Neural cell (in vitro differentiated cells): Measurements from ENCODE around the gene MS4A15. TPM values are rescaled to one million over a fixed set of nuclear protein-coding genes. Genes with fewer than 3 reads are reported as not detected.

Experiments
- H2AFZ ChIP-seq: fragments of 200-600, 300-800 bp; sonication (generic), shearing (Covaris generic); 2 replicates; pipeline ENCODE4 v1.6.0; 2014; ENCODE audit warnings: low read depth, mild to moderate bottlenecking, antibody characterized with exemption, low read length, moderate library complexity
- H3F3A ChIP-seq: fragments of 200-600 bp; shearing (Covaris generic); 2 replicates; pipeline ENCODE4 v1.6.1; 2016; ENCODE audit warnings: mild to moderate bottlenecking, moderate library complexity, mixed read lengths, antibody characterized with exemption, low read length; ENCODE audit not compliant: insufficient read depth, poor library complexity, severe bottlenecking
- H3K27ac ChIP-seq: fragments of 200-600, 300-800 bp; sonication (generic), shearing (Covaris generic); 2 replicates; pipeline ENCODE4 v1.5.1; 2014; ENCODE audit warnings: mild to moderate bottlenecking, low read length, moderate library complexity
- H3K27me3 ChIP-seq: fragments of 300-800, 200-600 bp; sonication (generic), shearing (Covaris generic); 2 replicates; pipeline ENCODE4 v1.6.0; 2014; ENCODE audit warnings: mild to moderate bottlenecking, low read depth, low read length, moderate library complexity; ENCODE audit not compliant: insufficient read depth
- H3K36me3 ChIP-seq: fragments of 300-800, 200-600 bp; sonication (generic), shearing (Covaris generic); 2 replicates; pipeline ENCODE4 v1.5.1; 2014; ENCODE audit warnings: mild to moderate bottlenecking, antibody characterized with exemption, low read length, moderate library complexity; ENCODE audit not compliant: insufficient read depth
- H3K4me2 ChIP-seq: fragments of 300-800, 200-600 bp; sonication (generic), shearing (Covaris generic); 2 replicates; pipeline ENCODE4 v1.6.0; 2014; ENCODE audit warnings: mild to moderate bottlenecking, low read length
- H3K4me3 ChIP-seq: fragments of 300-800, 200-600 bp; sonication (generic), shearing (Covaris generic); 2 replicates; pipeline ENCODE4 v1.5.1; 2014; ENCODE audit warnings: mild to moderate bottlenecking, low read length, moderate library complexity
- H3K79me2 ChIP-seq: fragments of 200-600 bp; shearing (Covaris generic); replicated peaks from 2 replicates; pipeline ENCODE4 v1.6.0; 2014; ENCODE audit warnings: mild to moderate bottlenecking, low read length, moderate library complexity; ENCODE audit not compliant: insufficient read depth
- H3K9ac ChIP-seq: fragments of 300-800, 200-600 bp; sonication (generic), shearing (Covaris generic); 2 replicates; pipeline ENCODE4 v1.6.1; 2016; ENCODE audit warnings: mild to moderate bottlenecking, low read length, mixed read lengths
- H3K9me2 ChIP-seq: fragments of 200-600 bp; shearing (Covaris generic); 2 replicates; pipeline ENCODE4 v1.6.1; 2016; ENCODE audit warnings: mild to moderate bottlenecking, low read length, mixed read lengths; ENCODE audit not compliant: insufficient read depth
- H3K9me3 ChIP-seq: fragments of 200-600, 300-800 bp; sonication (generic), shearing (Covaris generic); 2 replicates; pipeline ENCODE4 v1.6.1; 2016; ENCODE audit warnings: mild to moderate bottlenecking, mixed run types, low read length, moderate library complexity, mixed read lengths
- H4K20me1 ChIP-seq: fragments of 200-600 bp; shearing (Covaris generic); 2 replicates; pipeline ENCODE4 v1.6.1; 2016; ENCODE audit warnings: mild to moderate bottlenecking, mixed run types; ENCODE audit not compliant: insufficient read depth
- CTCF ChIP-seq: fragments of 450-650 bp; IDR thresholded peaks from 2 replicates; pipeline ENCODE4 v1.5.1; 2014; ENCODE audit warnings: antibody characterized with exemption, mild to moderate bottlenecking, moderate library complexity; ENCODE audit not compliant: poor library complexity, severe bottlenecking
- EP300 ChIP-seq: fragments of 450-650 bp; conservative IDR thresholded peaks from 2 replicates; pipeline ENCODE4 v1.6.1; 2014; ENCODE audit warnings: antibody characterized with exemption, mild to moderate bottlenecking, moderate library complexity; ENCODE audit not compliant: poor library complexity, severe bottlenecking
- EZH2 ChIP-seq: fragments of 200-600, 300-800 bp; shearing (Covaris generic), sonication (generic); IDR thresholded peaks from 2 replicates; pipeline ENCODE4 v1.6.1; 2014; ENCODE audit warnings: antibody characterized with exemption, low read length, borderline replicate concordance, mild to moderate bottlenecking; ENCODE audit not compliant: insufficient read depth, poor library complexity, severe bottlenecking
- MXI1 ChIP-seq: fragments of 450-650 bp; conservative IDR thresholded peaks from 2 replicates; pipeline ENCODE4 v1.6.1; 2014; ENCODE audit warnings: antibody characterized with exemption, mild to moderate bottlenecking; ENCODE audit not compliant: poor library complexity, severe bottlenecking
- POLR2AphosphoS5 ChIP-seq: IDR thresholded peaks from 2 replicates; pipeline ENCODE4 v1.6.1; 2012
- RAD21 ChIP-seq: fragments of 450-650 bp; conservative IDR thresholded peaks from 2 replicates; pipeline ENCODE4 v1.6.1; 2014; ENCODE audit warnings: antibody characterized with exemption, mild to moderate bottlenecking, moderate library complexity
- REST ChIP-seq: IDR thresholded peaks from 2 replicates; pipeline ENCODE4 v1.6.1; 2012; ENCODE audit warnings: borderline replicate concordance
- SMC3 ChIP-seq: fragments of 450-650 bp; conservative IDR thresholded peaks from 2 replicates; pipeline ENCODE4 v1.6.1; 2014; ENCODE audit warnings: antibody characterized with exemption, mild to moderate bottlenecking, moderate library complexity; ENCODE audit not compliant: poor library complexity
- TAF1 ChIP-seq: IDR thresholded peaks from 2 replicates; pipeline ENCODE4 v1.6.1; 2012; ENCODE audit warnings: low read depth
- polyA plus RNA-seq: library from polyadenylated mRNA; depleted of rRNA; stranded (reverse); fragments of >200 nt; gene quantifications from 2 replicates; pipeline ENCODE4 v1.2.3, GENCODE V29; 2014

MS4A15 gene
- polyA plus RNA-seq, 1 donor from 2014 or later: not detected

GRCh38 chr11:60810151-60810550 is 53.5 kb downstream of the MS4A15 start:
- no peaks in the 10 kb centered on the region for H3K9me2 ChIP-seq
- no peak overlapping the region for H3K4me3 ChIP-seq
- H4K20me1 ChIP-seq: no peaks in the 10 kb centered on the region
- H3K27ac ChIP-seq: no peak overlapping the region
- no peak overlapping the region for H2AFZ ChIP-seq
- no peaks in the 10 kb centered on the region for H3F3A ChIP-seq
- H3K9ac ChIP-seq: no peak overlapping the region
- H3K4me2 ChIP-seq: no peak overlapping the region
- TF ChIP-seq POLR2AphosphoS5: no peak
- H3K79me2 ChIP-seq: no peaks in the 10 kb centered on the region
- no peaks in the 10 kb centered on the region for H3K27me3 ChIP-seq
- H3K36me3 ChIP-seq: no peaks in the 10 kb centered on the region
- no peaks in the 10 kb centered on the region for H3K9me3 ChIP-seq

- H3F3A ChIP-seq: no peaks in the 10 kb centered on the region
- no peak for TF ChIP-seq MXI1
- no peak for TF ChIP-seq CTCF
- no peak for TF ChIP-seq EZH2
- no peak for TF ChIP-seq POLR2AphosphoS5
- no peak for TF ChIP-seq TAF1
- no peak for TF ChIP-seq EP300
- TF ChIP-seq REST: no peak
- no peak for TF ChIP-seq SMC3
- TF ChIP-seq RAD21: no peak
These were observed 53.9 kb downstream of the MS4A15 start for GRCh38 chr11:60810569-60810968.

GRCh38 chr11:60813324-60813723 is 56.7 kb downstream of the MS4A15 start:
- no peaks in the 10 kb centered on the region for H3K79me2 ChIP-seq
- TF ChIP-seq MXI1 (no peak), EZH2 (no peak), SMC3 (no peak), REST (no peak), RAD21 (no peak), EP300 (no peak), POLR2AphosphoS5 (no peak), CTCF (no peak), TAF1 (no peak)
- H3F3A ChIP-seq: no peaks in the 10 kb centered on the region

More at GRCh38 chr11:60810569-60810968, 53.9 kb downstream of the MS4A15 start:
- no peaks in the 10 kb centered on the region for H3K36me3 ChIP-seq
- no peaks in the 10 kb centered on the region for H3K27me3 ChIP-seq
- H3K4me2 ChIP-seq: no peak overlapping the region
- no peak overlapping the region for H3K4me3 ChIP-seq
- H2AFZ ChIP-seq: no peak overlapping the region
- no peaks in the 10 kb centered on the region for H3K9me2 ChIP-seq
- H3K9ac ChIP-seq: no peak overlapping the region
- no peaks in the 10 kb centered on the region for H3K9me3 ChIP-seq
- no peaks in the 10 kb centered on the region for H3K79me2 ChIP-seq
- H3K27ac ChIP-seq: no peak overlapping the region
- no peaks in the 10 kb centered on the region for H4K20me1 ChIP-seq

More at GRCh38 chr11:60813324-60813723, 56.7 kb downstream of the MS4A15 start:
- Histone ChIP-seq H3K27ac (no peak overlapping the region), H3K36me3 (no peaks in the 10 kb centered on the region), H4K20me1 (no peaks in the 10 kb centered on the region), H3K27me3 (no peaks in the 10 kb centered on the region), H3K9ac (no peak overlapping the region), H2AFZ (no peak overlapping the region), H3K4me3 (no peak overlapping the region), H3K9me2 (no peaks in the 10 kb centered on the region), H3K9me3 (peaks cover 7% of the 10 kb centered on the region), H3K4me2 (no peak overlapping the region)
